GM12874 (cell line): ENCODE measurements around the gene BTBD19.

Experiments
- CTCF ChIP-seq: IDR thresholded peaks from 2 replicates; pipeline ENCODE4 v1.5.1; 2011; ENCODE audit warnings: low read depth, mild to moderate bottlenecking, control low read depth, low read length, moderate library complexity; ENCODE audit not compliant: insufficient read depth

Gene BTBD19

DNA sequence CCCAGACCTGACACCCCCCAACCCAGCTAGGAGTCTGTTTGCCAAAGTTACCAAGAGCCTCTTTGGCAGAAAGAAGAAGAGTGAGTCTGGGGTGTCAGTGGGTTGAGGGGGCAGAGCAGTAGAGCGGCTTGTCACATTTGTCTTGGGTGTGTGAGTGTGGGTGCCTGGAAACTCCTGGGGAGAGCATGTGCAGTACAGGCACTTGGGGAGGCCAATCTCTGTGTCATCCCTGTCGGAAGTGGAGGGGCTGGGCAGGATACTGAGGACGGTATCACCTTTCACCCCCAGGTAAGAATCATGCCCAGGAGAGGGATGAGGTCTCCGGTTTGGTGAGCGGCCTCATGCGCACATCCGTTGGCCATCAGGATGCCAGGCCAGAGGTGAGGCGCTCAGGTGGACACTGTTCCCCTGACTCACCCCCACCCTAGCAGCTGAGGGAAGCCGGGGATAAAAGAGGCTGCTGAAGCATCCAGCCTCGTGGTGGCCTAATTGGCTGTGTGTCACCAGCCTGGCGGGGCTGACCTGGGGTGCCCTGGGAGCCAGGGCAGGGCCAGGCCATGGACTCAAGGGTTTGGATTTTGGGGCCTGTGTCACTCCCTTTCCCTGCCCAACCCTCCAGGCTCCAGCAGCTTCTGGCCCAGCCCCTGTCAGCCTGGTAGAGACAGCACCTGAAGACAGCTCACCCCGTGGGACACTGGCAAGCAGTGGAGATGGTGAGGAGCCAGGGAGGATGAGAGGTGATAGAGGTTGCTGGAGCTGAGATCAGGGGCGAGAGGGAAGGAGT is 4.8 kb upstream of the BTBD19 start:
- TF ChIP-seq CTCF = no peak

DNA sequence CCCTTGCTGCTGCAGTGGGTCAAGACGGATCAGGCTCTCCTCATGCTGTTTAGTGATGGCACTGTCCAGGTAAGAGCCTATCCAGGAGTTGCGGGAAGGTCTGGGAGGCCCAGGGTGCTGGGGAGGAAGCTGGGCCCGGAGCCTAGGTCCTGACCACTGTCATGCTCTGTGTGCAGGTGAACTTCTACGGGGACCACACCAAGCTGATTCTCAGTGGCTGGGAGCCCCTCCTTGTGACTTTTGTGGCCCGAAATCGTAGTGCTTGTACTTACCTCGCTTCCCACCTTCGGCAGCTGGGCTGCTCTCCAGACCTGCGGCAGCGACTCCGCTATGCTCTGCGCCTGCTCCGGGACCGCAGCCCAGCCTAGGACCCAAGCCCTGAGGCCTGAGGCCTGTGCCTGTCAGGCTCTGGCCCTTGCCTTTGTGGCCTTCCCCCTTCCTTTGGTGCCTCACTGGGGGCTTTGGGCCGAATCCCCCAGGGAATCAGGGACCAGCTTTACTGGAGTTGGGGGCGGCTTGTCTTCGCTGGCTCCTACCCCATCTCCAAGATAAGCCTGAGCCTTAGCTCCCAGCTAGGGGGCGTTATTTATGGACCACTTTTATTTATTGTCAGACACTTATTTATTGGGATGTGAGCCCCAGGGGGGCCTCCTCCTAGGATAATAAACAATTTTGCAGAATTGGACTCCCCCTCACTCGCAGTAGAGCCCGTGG is 2.9 kb upstream of the BTBD19 start:
- TF ChIP-seq CTCF = no peak

DNA sequence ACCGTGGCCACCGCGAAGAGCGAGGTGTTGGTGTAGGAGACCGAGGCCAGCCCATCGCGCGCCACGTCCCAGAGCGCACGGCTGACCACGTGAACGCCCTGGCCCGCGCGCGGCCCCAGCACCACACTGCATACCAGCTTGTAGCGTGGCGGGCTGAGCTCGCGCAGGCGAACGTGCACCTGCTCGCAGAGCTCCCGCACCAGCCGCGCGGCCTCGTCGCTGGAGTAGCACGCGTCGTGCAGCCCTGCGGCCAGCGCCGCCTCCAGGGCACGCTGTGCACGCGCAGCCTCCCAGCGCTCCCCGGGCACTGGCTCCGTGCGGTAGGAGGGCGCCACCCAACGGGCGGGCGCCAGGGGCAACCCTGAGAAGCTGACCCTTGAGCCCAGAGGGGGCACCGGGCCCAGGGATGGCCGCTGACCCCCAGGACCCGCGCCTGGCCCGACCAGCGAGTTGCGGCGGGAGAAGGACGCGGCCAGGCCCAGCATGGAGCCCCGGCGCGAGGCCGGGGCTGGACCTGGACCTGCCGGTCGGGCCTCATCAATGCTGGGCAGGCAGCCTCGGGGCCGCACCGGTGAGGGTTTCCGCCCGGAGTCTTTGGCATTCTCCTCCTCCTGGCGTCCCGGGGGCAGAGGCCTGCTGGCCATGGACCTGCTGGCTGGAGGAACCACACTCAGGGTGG is 2.2 kb upstream of the BTBD19 start:
- no peak for TF ChIP-seq CTCF

DNA sequence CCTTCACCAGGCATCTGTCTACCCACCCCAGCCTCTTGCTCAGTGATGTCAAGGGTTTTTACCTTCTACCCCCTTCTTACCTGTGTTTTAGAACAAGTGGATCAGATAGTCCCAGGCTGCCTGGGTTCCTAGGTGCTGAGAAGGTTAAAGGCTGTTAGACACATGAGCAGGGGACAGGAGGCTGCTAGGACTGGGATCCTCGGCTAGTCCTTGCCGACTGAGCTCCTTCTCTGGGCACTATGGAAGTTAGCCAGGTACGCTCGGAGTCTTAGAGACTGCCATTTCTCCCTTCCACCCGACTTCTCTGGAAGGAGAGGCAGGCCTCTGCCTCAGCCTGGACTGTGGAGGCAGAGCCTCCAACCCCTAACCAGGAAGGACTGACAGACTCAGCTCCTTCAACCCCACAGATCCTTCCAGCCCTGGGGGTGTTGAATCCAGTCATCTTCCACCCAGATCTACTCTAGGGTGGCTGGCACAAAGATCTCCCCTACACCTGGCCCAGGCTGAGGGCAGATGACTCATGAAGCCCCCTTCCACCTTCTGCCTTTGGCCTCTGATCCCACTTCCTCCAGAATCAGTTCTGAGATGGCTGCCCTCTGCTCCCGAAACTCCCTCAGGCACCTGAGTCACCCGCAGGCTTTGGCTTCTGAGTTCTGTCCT is 1.5 kb upstream of the BTBD19 start, which contains the start of gene DYNLT4:
DYNLT4 (minus strand) TSS at position 648 of the 660 bp plus-strand sequence. CDS start 683 bp downstream, outside the sequence.
- no peak for TF ChIP-seq CTCF

DNA sequence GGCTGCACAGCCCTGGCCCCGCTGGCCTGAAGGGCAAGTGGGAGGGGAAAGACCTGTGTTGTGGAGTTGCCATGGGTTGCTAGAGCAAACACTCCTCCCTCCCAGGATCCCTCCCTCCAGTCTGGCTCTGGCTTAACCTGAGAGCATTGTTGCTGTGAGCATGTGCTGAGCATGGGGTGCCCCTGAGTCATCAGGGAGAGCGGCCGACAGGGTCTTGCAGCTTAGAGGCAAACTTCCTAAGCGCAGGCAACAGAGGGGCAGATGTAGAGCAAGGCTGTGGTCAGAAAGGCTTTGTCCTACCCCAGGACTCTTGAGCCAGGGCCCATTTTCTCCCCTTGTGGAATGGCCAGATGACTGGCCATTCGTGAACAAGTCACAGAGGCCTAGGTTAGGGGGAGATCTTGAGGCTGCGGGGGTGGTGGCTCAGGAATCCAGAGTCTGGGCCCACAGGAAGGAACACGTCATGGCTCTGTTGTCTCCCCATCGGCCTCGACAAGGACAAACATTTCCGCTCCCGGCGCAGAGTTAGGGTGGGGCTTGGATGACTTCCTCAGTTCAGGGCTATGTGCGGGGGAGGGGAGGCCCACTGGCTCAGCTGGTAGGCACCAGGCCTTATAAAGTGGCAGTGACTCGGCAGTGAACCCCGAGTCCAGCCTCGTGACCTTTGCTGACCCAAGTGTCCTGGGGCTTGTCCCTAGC is 810 bp upstream of the BTBD19 start:
- TF ChIP-seq CTCF = no peak

DNA sequence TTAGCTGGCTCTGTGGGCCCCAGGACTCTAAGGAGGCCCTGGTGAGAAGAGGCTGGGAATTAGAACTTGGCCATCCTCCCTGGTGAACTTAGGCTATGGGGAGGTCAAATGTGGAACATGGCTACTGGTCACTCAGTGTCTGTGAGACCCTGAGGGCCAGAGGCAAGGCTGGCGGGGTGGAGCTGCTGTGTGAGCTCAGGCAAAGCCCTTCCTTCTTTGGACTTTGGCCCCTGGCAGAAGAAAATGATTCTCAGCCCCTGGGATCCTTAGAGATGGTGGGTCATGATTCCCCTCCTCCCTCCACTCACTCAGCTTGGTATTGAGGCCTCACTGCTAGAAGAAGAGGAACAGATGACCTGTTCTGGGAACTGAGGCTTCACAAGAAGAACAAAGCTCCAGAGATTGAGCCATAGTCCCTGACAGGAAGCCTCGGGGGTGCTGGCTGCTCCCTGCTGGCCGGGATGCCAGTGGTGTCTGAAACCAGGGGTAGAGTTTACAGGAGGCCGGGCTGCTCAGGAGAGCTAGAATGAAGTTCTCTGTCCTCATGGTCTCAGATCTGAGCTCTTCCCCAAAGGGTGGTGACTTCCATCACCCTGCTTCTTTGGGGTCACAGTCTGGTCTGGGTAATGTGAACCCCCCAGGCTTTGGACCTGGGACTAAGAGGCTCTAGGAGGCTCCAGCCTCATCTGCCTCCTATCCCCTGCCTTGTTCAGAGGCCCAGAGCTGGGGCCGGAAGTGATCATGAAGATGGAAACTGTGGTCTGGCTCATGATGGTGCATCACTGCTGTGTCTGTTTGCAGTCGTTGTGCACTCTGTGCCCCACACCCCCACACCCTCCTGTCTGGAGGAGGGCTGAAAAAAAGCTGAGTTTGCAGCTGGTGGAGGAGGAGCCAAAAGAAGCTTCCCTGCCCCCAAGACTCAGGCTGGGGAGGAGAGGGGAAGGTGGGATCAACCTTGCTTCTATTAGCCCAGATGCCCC is 905 bp downstream of the BTBD19 start:
- no peak for TF ChIP-seq CTCF
